ENCODE data around the gene HSD17B7.

HSD17B7 gene

DNA sequence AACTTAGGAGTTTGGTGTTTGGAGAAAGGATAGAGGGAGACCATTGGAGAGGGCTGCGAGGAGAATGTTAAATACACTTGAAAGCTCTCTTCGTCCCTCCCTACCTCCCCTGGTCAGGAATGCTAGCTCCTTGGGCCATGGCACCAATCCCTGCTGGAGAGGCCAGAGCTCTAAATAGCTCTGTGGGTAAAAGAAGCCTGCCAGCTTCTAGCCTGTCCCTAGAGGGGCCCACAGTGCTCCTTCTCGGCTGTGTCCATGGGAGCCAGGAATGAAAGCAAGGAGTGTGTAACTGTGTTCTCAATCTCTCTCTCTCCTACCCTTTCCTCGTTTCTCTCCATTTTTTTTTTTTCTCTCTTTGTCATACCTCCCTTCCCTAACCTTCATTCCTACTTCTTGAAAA, 70.6 kb downstream of the HSD17B7 start, which contains the start of gene CCDC190:
TSS of gene CCDC190 (minus strand) at position 75 of the 400 bp plus-strand sequence. CDS start 1,529 bp downstream, outside the sequence.
- no peak for DNase-seq

DNA sequence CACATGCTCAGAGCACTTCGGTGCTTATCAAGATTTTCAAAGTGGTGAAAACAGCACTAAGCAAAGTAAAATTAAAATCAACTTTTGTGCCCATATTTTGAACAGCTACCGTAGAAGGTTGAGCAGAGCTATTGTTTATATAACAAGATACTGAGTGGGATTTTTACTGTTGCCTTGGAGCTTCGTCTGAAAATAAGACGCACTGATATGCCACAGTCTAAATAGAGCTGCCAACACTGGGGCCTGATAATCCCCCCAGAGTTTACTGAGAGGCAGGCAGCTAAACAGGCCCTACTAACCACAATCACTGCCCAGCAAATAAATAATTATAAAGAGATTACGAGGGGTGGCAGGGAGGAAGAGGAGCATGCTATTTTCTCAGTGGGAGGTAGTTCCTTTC, 71.1 kb downstream of the HSD17B7 start:
- no peak for DNase-seq

Data from NK-92 treated with Interleukin-12 subunit alpha and Interleukin-12 subunit beta, amount 100 ng/mL, for 24 hours (cell line).